Fibroblast of skin of right quadriceps (primary cell): ENCODE measurements around the gene VENTX.
A peak's percentile ranks its signal among the peaks of the same experiment; 100 is the strongest.
"Not testable (repeated sequence)": the region's sequence is repeated elsewhere in the genome, so short reads cannot be mapped to it uniquely, and the experiment has no call there.

ENCODE experiments used
- DNase-seq: peaks from one replicate; pipeline ENCODE4 v3.0.0-alpha.2; 2013

The VENTX gene

GRCh38 chr10:133258818-133259601, 21.4 kb downstream of the VENTX start:
- peak; percentile 98 for DNase-seq

DNA sequence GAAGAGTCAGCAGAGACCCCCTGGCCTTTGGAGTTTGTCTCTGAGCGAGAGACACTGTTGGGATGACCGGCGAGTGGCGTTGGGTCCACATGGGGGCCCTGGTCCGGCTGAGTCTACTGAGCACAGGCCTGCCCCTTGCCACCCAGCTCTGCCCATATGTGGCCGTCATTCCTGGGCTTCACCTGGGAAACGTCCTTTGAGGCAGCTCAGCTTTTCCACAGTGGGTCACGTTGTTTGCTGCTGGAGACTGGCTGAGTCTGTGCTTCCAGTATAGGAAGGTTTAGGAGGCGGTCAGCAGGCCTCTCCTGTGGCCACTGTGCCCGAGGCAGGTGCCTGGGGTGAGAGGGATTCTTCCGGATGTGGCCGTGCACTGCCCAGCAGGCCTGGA, 21.9 kb downstream of the VENTX start:
- no peak for DNase-seq

DNA sequence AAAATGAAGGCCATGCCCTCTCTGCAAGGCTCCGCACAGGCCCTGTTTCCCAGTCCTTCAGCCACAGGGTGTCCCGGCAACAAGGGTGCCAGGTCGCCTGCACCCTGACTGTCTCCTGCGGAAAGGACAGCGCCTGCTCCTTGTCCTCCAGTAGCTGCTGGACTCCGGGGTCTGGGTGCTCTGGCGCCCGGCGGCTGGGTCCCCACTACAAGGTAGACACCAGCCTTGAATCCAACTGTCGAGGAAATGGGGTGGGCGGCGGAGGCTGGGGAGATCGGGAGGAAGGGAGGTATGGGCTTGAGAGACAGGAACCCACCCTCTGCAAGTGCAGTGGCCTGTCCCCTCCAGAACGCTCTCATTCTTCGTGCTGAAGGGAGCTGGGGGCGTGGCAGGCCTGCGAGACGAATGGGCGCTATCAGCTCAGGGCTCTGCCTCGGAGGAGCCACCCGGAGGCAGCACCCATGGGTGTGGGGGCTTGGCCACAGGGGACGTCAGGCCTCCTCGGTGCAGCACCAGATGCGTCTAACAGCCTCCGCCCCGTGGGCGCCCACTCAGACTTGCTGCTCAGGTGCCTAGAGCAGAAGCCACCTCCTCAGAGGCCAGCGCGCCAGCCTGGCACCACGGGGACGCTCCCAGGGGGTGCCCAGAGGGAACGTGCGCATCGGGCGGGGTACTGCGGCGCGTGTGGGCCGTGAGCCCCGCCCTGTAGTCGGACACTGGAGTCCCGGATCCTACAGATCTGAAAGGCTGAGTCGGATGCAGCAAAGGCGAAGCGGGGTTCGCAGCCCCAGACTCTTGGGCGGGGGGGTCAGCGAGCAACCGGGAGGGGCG, 23.5 kb downstream of the VENTX start:
- DNase-seq: peak; percentile 26

DNA sequence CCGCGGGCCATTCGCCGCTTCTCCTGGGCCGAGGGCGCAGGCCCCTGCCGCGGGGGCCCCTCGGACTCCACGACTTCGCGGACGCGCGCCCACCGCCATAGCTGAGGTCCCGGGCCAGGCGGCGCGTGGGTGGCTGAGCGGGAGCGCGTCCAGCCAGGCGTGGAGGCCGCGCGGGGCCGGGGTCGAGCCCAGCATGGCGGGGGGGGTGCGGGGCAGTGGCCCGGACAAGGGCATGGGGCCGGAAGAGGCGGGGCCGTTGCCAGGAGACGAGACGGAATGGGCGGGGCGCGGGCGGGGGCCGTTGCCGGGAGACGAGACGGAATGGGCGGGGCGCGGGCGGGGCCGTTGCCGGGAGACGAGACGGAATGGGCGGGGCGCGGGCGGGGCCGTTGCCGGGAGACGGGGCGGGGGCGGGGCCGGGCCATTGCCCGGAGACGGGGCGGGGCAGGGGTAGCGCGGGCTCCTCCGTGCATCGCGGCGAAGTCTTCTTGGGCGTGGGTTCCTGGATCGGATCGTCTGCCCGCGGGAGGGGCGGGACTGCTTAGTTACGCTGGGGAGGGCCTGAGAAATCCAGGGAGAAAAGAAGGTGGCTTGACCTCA, 24.2 kb downstream of the VENTX start:
- DNase-seq: peak; percentile 66

- DNase-seq: no peak
These were observed 25.0 kb downstream of the VENTX start for GRCh38 chr10:133262696-133263095.

DNA sequence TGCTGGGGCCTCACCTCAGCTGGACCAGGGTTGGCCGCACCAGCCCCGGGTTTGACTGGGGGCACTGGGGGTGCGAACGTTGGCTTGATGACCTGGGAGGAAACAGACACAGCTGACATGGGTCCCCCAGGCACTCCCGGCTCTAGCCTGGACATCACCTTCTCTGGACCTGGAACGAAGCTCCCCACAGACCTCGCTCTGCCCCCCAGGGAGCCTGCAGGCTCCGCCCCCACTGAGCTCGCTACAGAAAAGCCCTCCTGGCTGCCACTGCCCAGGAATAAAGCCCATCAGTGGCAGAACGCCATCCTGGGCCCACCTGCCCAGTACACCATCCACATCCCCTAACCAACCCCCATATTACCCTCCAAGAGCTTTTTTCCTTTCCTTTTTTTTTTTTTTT, 26.0 kb downstream of the VENTX start:
- DNase-seq: no peak

DNA sequence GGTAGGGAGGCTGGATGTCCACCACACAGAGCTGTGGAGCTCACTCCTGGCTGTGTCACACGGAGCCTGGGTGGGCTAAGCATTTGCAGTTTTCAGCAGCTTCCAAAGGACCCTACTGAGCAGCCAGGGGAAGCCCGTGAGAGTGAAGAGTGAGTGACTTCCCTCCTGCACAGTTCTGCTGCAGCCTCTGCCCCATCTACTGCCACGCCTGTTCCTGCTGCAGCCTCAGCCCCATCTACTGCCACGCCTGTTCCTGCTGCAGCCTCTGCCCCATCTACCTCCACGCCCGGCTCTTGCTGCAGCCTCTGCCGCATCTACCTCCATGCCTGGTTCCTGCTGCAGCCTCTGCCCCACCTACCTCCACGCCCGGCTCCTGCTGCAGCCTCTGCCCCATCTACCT, 26.8 kb downstream of the VENTX start:
- no peak for DNase-seq

- not testable (repeated sequence) for DNase-seq
These were observed 27.4 kb downstream of the VENTX start for GRCh38 chr10:133265052-133265451.

- DNase-seq: no peak
These were observed 28.6 kb downstream of the VENTX start for GRCh38 chr10:133266056-133266795.

DNA sequence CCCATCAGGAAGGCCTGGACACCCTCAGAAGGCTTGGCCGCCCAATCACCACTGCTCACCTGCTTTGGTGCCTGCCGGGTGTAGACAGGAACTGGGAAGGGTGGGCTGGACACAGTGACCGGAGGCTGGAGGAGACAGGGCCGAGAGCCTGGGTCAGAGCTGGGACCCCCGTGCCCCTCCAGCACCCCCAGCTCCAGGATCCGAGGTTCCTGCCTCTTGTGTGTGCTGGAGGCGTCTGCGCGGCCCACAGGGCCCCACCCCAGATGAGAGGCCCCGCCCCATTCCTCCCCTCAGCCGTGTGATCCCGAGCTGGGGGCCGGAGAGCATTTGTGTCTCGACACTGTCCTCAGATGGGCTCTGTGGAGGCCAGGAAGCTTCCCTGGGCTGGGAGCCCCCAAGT, 29.6 kb downstream of the VENTX start:
- no peak for DNase-seq

- DNase-seq: no peak
These were observed 30.2 kb downstream of the VENTX start for GRCh38 chr10:133267829-133268228.

DNA sequence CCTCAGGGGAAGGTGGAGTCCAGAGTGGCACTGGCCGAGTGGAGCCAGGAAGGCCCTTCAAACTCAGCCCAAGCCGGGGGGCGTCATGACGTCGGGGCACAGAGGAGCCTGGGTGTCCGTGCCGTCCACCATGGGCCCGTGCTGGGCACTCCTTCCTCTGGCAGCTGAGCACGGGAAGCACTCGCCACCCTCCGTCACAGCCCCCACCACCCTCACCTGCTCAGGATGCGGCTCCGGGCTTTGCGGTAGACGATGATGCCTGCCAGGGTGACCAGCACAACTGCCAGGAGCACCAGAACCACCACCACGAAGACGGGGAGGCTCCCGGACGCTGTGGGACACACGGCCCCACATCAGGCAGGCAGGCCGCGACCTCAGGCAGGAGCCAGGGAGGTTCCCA, 30.9 kb downstream of the VENTX start:
- no peak for DNase-seq

DNA sequence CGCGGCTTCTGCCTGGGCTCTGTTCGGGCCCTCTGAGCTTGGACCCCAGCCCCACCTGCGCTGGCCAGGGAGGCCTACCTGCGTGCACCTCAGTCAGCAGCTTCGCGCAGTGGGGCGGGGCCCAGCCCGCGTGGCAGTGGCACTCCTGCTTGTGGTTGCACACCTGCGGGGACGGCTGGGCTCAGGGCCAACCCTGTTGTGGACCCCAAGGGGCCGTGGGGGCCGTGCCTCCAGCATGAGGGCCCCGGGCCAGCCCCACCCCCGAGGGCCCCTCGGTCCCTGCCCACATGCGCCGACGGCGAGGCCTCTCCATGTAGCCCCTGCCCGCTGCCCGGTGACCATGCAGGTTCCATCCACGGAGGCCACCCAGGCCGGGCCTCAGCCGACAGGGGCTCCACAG, 31.7 kb downstream of the VENTX start:
- no peak for DNase-seq

GRCh38 chr10:133270204-133270603, 32.5 kb downstream of the VENTX start:
- DNase-seq: no peak

GRCh38 chr10:133270773-133271297, 33.2 kb downstream of the VENTX start:
- DNase-seq: no peak

GRCh38 chr10:133271521-133272300, 34.1 kb downstream of the VENTX start:
- DNase-seq: no peak

DNA sequence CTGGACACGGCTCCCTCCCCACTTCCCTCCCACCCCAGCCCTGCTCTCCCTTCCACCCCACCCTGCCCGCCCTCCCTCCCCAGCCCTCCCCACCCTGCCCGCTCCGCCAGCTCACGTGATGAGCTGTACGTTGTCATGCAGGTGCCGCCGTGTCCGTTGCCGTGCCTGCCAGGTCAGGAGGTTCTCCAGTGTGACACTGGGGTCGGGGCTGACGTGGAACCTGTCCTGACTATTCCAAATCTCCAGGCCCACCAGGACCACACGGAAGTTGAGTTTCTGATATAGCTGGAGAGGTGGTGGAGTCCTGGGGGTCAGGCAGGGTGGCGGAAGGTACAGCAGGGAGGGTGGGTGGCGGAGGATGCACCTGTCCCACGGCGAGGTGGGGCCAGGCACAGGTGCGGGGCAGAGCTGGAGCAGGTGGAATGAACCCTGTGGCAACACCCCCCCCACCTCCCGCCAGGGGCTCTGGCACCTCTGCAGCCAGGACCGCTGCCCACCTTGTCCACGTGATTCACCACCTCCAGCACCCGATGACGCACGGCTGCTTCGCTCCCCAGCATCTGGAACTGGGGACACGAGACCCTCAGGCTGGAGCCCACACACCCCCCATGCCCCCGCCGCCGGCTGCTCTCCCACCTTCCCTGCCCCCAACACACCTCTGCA, 34.8 kb downstream of the VENTX start:
- no peak for DNase-seq

GRCh38 chr10:133272964-133273420, 35.3 kb downstream of the VENTX start:
- no peak for DNase-seq

- DNase-seq: no peak
These were observed 36.0 kb downstream of the VENTX start for GRCh38 chr10:133273534-133274143.

- no peak for DNase-seq
These were observed 37.4 kb downstream of the VENTX start for GRCh38 chr10:133274751-133275683.
